Measurements from ENCODE around the gene SOBP. TPM values are rescaled to one million over a fixed set of nuclear protein-coding genes. Genes with fewer than 3 reads are reported as not detected.
A peak's percentile ranks its signal among the peaks of the same experiment; 100 is the strongest.

Gene SOBP
- total and polyA plus RNA-seq, 2 donors (not counting 1 experiment from before 2014, with no cell fraction given), result 0.82 to 1.5 TPM

DNA sequence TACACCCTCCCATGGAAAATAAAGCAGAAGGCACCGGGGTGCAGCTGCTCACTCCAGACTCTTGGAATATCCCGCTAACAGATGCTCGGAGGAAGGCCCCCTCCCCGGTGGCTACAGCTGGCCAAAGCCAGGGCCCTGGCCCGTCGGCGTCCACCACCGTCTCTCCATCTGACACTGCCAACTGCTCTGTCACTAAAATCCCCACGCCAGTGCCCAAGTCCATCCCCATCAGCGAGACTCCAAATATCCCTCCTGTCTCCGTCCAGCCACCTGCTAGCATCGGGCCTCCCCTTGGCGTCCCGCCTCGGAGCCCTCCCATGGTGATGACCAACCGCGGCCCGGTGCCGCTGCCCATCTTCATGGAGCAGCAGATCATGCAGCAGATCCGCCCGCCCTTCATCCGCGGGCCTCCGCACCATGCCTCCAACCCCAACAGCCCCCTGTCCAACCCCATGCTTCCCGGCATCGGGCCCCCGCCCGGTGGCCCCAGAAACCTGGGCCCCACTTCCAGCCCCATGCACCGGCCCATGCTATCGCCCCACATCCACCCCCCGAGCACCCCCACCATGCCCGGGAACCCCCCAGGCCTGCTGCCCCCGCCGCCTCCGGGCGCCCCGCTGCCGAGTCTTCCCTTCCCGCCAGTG lies 143.9 kb downstream of the SOBP start:
- peaks cover 0 to 12% (median 0%) of the 10 kb centered on the region in 3 donors for H3K9me3 ChIP-seq (ENCODE audit: control extremely low read depth in 1 of 3, control insufficient read depth in 2 of 3, insufficient read depth in 1 of 3, low read length in 2 of 3)
- peak overlapping the region; percentile 82 for H3K4me2 ChIP-seq (replicated peaks; ENCODE audit: low read depth, low read length, poor library complexity, severe bottlenecking)
- H3K9me3 Mint-ChIP-seq (ENCODE audit: insufficient read depth), result no peaks in the 10 kb centered on the region
- intact Hi-C loops (cut with micrococcal nuclease), result loop anchor here (5.0 kb wide), 1 partner anchor 142 kb away; the partner anchor contains the start of gene SOBP
- H3K27ac ChIP-seq (ENCODE audit: low read length in 2 of 2), result no peak overlapping the region
- TF ChIP-seq, protein P1, sequence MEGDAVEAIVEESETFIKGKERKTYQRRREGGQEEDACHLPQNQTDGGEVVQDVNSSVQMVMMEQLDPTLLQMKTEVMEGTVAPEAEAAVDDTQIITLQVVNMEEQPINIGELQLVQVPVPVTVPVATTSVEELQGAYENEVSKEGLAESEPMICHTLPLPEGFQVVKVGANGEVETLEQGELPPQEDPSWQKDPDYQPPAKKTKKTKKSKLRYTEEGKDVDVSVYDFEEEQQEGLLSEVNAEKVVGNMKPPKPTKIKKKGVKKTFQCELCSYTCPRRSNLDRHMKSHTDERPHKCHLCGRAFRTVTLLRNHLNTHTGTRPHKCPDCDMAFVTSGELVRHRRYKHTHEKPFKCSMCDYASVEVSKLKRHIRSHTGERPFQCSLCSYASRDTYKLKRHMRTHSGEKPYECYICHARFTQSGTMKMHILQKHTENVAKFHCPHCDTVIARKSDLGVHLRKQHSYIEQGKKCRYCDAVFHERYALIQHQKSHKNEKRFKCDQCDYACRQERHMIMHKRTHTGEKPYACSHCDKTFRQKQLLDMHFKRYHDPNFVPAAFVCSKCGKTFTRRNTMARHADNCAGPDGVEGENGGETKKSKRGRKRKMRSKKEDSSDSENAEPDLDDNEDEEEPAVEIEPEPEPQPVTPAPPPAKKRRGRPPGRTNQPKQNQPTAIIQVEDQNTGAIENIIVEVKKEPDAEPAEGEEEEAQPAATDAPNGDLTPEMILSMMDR (IDR thresholded peaks at IDR 0.05), result no peak
- TF ChIP-seq EZH2 (IDR thresholded peaks at IDR 0.05; ENCODE audit: borderline replicate concordance, insufficient read depth, low read depth, low read length, poor library complexity, severe bottlenecking), result no peak
- peaks cover 37% of the 10 kb centered on the region for H3K4me1 Mint-ChIP-seq
- 38% methylated on average over 38 of the region's 39 CpGs for WGBS (ENCODE audit: insufficient coverage)
- H3K79me2 ChIP-seq (ENCODE audit: control insufficient read depth, insufficient read depth, low read length), result no peaks in the 10 kb centered on the region
- peak overlapping the region; percentile 58 for H3K9ac ChIP-seq (ENCODE audit: low read length)
- peaks cover 23% of the 10 kb centered on the region for H3K27me3 Mint-ChIP-seq
- no peaks in the 10 kb centered on the region for H3K36me3 ChIP-seq (replicated peaks in 1 of 2; ENCODE audit: control extremely low read depth in 1 of 2, control insufficient read depth in 1 of 2, extremely low read depth in 1 of 2, insufficient read depth in 2 of 2, low read length in 1 of 2)
- ChIA-PET POLR2A (no interaction called here), CTCF (interaction anchor here (1.3 kb wide), 1 partner anchor 8 kb away, joined by 3 read pairs; no protein-coding TSS in a partner anchor)
- H3K4me1 ChIP-seq (ENCODE audit: control insufficient read depth in 2 of 2, insufficient read depth in 2 of 2, low read length in 2 of 2), result peaks cover 27 to 33% of the 10 kb centered on the region in 2 donors
- H3K4me3 Mint-ChIP-seq, result peak overlapping the region; percentile 88
- peak overlapping the region in 4 of 5 experiments; percentile 38 to 56 (median 48) for H3K4me3 ChIP-seq (ENCODE audit: control extremely low read depth in 1 of 5, extremely low read depth in 1 of 5, insufficient read depth in 1 of 5, low read depth in 2 of 5, low read length in 4 of 5)
- DNase-seq (no peak), ATAC-seq (ENCODE audit: low read depth) (no peak)
- H4K20me1 ChIP-seq (ENCODE audit: control insufficient read depth, insufficient read depth, low read length, poor library complexity, severe bottlenecking), result no peaks in the 10 kb centered on the region
- peaks cover 0 to 23% (median 6%) of the 10 kb centered on the region in 4 experiments for H3K27me3 ChIP-seq (replicated peaks in 1 of 4; ENCODE audit: control extremely low read depth in 1 of 4, control insufficient read depth in 3 of 4, insufficient read depth in 4 of 4, low read length in 3 of 4)
- peak overlapping the region; percentile 28 for H3K27ac Mint-ChIP-seq
- peak overlapping the region; percentile 71 for H2AFZ ChIP-seq (ENCODE audit: insufficient read depth, low read depth, low read length, poor library complexity, severe bottlenecking)
